Measurements from ENCODE around the gene AFF2.

AFF2 gene

GRCh38 chrX:148536961-148537360 lies 36.5 kb downstream of the AFF2 start:
- no peaks in the 10 kb centered on the region for H3K4me1 ChIP-seq (ENCODE audit: insufficient read depth, insufficient read length)

DNA sequence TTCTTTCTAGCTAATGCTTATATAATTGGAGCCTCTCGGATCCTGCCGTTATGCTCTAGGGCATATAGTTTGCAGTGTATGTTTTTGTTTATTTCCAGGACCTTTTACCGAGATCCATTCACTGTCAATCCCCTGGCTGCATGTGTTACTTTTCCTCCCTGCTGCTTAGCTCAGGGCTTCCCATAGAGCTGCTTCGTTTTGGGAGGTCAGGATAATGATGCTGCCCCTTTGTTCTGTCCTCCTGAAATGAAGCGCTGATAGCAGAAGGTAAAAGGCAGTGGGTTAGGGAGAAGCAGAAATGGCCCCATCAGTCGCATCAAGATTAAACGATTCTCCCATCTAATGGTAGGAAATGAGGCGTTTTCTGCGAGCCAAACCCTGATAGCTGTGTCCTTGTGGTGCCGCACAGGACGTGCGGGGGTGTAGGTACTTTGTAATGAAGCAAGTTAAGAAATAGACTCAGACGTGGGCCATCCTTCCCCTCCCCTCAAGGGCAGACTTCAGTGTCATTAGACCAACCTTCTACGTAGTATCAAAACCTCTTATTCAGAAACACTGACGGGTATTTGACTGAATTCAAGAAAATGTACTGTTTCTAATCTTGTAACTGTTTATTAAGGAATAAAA lies 37.3 kb downstream of the AFF2 start:
- Histone ChIP-seq H3K4me3 (ENCODE audit: insufficient read length, low read depth) (no peak overlapping the region), H3K9me3 (ENCODE audit: insufficient read depth, low read length) (no peaks in the 10 kb centered on the region), H3K4me1 (ENCODE audit: insufficient read depth, insufficient read length) (no peaks in the 10 kb centered on the region), H3K36me3 (ENCODE audit: insufficient read depth, insufficient read length, low read length) (no peaks in the 10 kb centered on the region), H3K9ac (ENCODE audit: insufficient read length, low read depth) (no peak overlapping the region), H3K27me3 (ENCODE audit: insufficient read depth, insufficient read length) (no peaks in the 10 kb centered on the region)
- no peak for TF ChIP-seq ZNF274 (IDR thresholded peaks at IDR 0.05; ENCODE audit: low read depth, low read length)
- no peak for TF ChIP-seq SUZ12 (IDR thresholded peaks at IDR 0.05; ENCODE audit: extremely low read depth, insufficient read depth, insufficient read length)
- no peak for TF ChIP-seq YY1 (IDR thresholded peaks at IDR 0.05; ENCODE audit: insufficient read depth, insufficient read length)
- DNase-seq (ENCODE audit: low read depth, low spot score) = no peak

More at GRCh38 chrX:148536961-148537360, 36.5 kb downstream of the AFF2 start:
- TF ChIP-seq ZNF274 (IDR thresholded peaks at IDR 0.05; ENCODE audit: low read depth, low read length) (no peak), YY1 (IDR thresholded peaks at IDR 0.05; ENCODE audit: insufficient read depth, insufficient read length) (no peak)
- Histone ChIP-seq H3K36me3 (ENCODE audit: insufficient read depth, insufficient read length, low read length) (no peaks in the 10 kb centered on the region), H3K9me3 (ENCODE audit: insufficient read depth, low read length) (no peaks in the 10 kb centered on the region), H3K27me3 (ENCODE audit: insufficient read depth, insufficient read length) (no peaks in the 10 kb centered on the region), H3K9ac (ENCODE audit: insufficient read length, low read depth) (no peak overlapping the region), H3K4me3 (ENCODE audit: insufficient read length, low read depth) (no peak overlapping the region)
- DNase-seq (ENCODE audit: low read depth, low spot score) = no peak

DNA sequence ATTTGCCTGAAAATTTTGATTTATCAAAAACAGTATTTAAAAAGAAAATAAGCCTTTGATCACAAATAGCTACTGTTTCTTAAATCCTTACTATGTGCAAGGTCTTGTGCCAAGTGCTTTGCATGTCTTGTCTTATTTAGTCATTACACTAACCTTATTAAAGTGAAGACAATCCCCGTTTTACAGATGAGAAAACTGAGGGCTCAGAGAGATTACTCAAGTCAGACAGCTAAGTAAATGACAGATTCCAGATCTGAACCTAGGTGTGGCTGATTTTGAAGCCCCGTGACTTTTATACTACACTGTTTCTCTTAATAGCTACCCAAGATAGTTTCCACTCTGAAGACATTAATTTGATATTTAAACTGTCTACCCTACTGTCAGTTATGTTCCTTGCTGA lies 38.2 kb downstream of the AFF2 start:
- no peaks in the 10 kb centered on the region for H3K9me3 ChIP-seq (ENCODE audit: insufficient read depth, low read length)
- TF ChIP-seq ZNF274 (IDR thresholded peaks at IDR 0.05; ENCODE audit: low read depth, low read length) (no peak), YY1 (IDR thresholded peaks at IDR 0.05; ENCODE audit: insufficient read depth, insufficient read length) (no peak), SUZ12 (IDR thresholded peaks at IDR 0.05; ENCODE audit: extremely low read depth, insufficient read depth, insufficient read length) (no peak)
- H3K4me1 ChIP-seq (ENCODE audit: insufficient read depth, insufficient read length) = no peaks in the 10 kb centered on the region
- no peak overlapping the region for H3K9ac ChIP-seq (ENCODE audit: insufficient read length, low read depth)
- H3K27me3 ChIP-seq (ENCODE audit: insufficient read depth, insufficient read length) = no peaks in the 10 kb centered on the region
- no peak for DNase-seq (ENCODE audit: low read depth, low spot score)
- H3K4me3 ChIP-seq (ENCODE audit: insufficient read length, low read depth) = no peak overlapping the region
- no peaks in the 10 kb centered on the region for H3K36me3 ChIP-seq (ENCODE audit: insufficient read depth, insufficient read length, low read length)

- Histone ChIP-seq H3K36me3 (ENCODE audit: insufficient read depth, insufficient read length, low read length) (no peaks in the 10 kb centered on the region), H3K9me3 (ENCODE audit: insufficient read depth, low read length) (no peaks in the 10 kb centered on the region), H3K4me3 (ENCODE audit: insufficient read length, low read depth) (no peak overlapping the region), H3K27me3 (ENCODE audit: insufficient read depth, insufficient read length) (no peaks in the 10 kb centered on the region), H3K4me1 (ENCODE audit: insufficient read depth, insufficient read length) (no peaks in the 10 kb centered on the region), H3K9ac (ENCODE audit: insufficient read length, low read depth) (no peak overlapping the region)
- DNase-seq (ENCODE audit: low read depth, low spot score) = no peak
- TF ChIP-seq YY1 (IDR thresholded peaks at IDR 0.05; ENCODE audit: insufficient read depth, insufficient read length) (no peak), ZNF274 (IDR thresholded peaks at IDR 0.05; ENCODE audit: low read depth, low read length) (no peak), SUZ12 (IDR thresholded peaks at IDR 0.05; ENCODE audit: extremely low read depth, insufficient read depth, insufficient read length) (no peak)
These were observed 39.7 kb downstream of the AFF2 start for GRCh38 chrX:148540114-148540513.

- no peak for DNase-seq (ENCODE audit: low read depth, low spot score)
- no peak for TF ChIP-seq SUZ12 (IDR thresholded peaks at IDR 0.05; ENCODE audit: extremely low read depth, insufficient read depth, insufficient read length)
- no peak for TF ChIP-seq ZNF274 (IDR thresholded peaks at IDR 0.05; ENCODE audit: low read depth, low read length)
- TF ChIP-seq YY1 (IDR thresholded peaks at IDR 0.05; ENCODE audit: insufficient read depth, insufficient read length) = no peak
- Histone ChIP-seq H3K36me3 (ENCODE audit: insufficient read depth, insufficient read length, low read length) (no peaks in the 10 kb centered on the region), H3K9me3 (ENCODE audit: insufficient read depth, low read length) (no peaks in the 10 kb centered on the region), H3K4me1 (ENCODE audit: insufficient read depth, insufficient read length) (no peaks in the 10 kb centered on the region), H3K9ac (ENCODE audit: insufficient read length, low read depth) (no peak overlapping the region), H3K4me3 (ENCODE audit: insufficient read length, low read depth) (no peak overlapping the region), H3K27me3 (ENCODE audit: insufficient read depth, insufficient read length) (no peaks in the 10 kb centered on the region)
These were observed 40.5 kb downstream of the AFF2 start for GRCh38 chrX:148540671-148541583.

GRCh38 chrX:148541584-148541940 lies 41.1 kb downstream of the AFF2 start:
- Histone ChIP-seq H3K4me3 (ENCODE audit: insufficient read length, low read depth) (no peak overlapping the region), H3K9me3 (ENCODE audit: insufficient read depth, low read length) (no peaks in the 10 kb centered on the region)
- no peak for TF ChIP-seq SUZ12 (IDR thresholded peaks at IDR 0.05; ENCODE audit: extremely low read depth, insufficient read depth, insufficient read length)
- no peak for TF ChIP-seq YY1 (IDR thresholded peaks at IDR 0.05; ENCODE audit: insufficient read depth, insufficient read length)
- no peak for TF ChIP-seq ZNF274 (IDR thresholded peaks at IDR 0.05; ENCODE audit: low read depth, low read length)

DNA sequence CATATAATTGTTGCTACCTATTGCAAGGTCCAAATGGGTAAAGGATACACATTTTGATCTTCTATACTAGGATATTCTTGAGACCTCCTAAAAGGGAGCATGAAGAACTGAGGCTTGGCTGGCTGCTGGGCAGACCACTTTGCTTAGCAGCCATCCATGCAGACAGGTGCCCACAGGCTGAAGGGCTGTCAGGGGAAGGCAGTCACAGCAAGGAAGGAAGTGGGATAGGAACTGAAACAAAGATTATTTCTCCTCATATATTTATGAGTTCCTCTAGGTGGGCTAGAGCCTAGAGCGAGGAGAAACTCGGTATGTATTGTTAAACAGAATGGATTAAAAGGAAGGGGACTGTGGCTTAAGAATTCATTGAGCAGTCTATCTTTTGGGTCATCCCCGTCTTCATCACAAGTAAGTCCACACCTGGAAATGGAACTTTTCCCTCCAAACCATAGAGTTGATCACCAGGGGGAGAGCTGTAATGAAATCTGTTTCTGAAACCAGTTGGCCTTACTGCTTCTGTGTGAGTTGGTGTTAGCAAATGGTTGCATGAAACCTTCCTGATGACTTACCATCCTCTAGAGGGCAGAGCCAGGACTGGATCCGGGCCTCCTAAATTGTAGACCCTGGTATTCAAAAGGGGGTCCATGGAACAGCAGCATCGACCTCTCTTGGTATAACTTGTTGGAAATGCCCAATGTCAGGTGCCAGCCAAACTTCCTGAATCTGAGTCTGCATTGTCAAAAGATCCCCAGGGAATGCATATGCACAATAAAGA lies 42.3 kb downstream of the AFF2 start:
- TF ChIP-seq SUZ12 (IDR thresholded peaks at IDR 0.05; ENCODE audit: extremely low read depth, insufficient read depth, insufficient read length) = no peak
- TF ChIP-seq YY1 (IDR thresholded peaks at IDR 0.05; ENCODE audit: insufficient read depth, insufficient read length) = no peak
- TF ChIP-seq ZNF274 (IDR thresholded peaks at IDR 0.05; ENCODE audit: low read depth, low read length) = no peak
- H3K27me3 ChIP-seq (ENCODE audit: insufficient read depth, insufficient read length) = no peaks in the 10 kb centered on the region
- no peaks in the 10 kb centered on the region for H3K36me3 ChIP-seq (ENCODE audit: insufficient read depth, insufficient read length, low read length)
- H3K9me3 ChIP-seq (ENCODE audit: insufficient read depth, low read length) = no peaks in the 10 kb centered on the region
- H3K4me3 ChIP-seq (ENCODE audit: insufficient read length, low read depth) = no peak overlapping the region
- no peak overlapping the region for H3K9ac ChIP-seq (ENCODE audit: insufficient read length, low read depth)
- no peak for DNase-seq (ENCODE audit: low read depth, low spot score)
- no peaks in the 10 kb centered on the region for H3K4me1 ChIP-seq (ENCODE audit: insufficient read depth, insufficient read length)

More at GRCh38 chrX:148541584-148541940, 41.1 kb downstream of the AFF2 start:
- Histone ChIP-seq H3K4me1 (ENCODE audit: insufficient read depth, insufficient read length) (no peaks in the 10 kb centered on the region), H3K36me3 (ENCODE audit: insufficient read depth, insufficient read length, low read length) (no peaks in the 10 kb centered on the region), H3K27me3 (ENCODE audit: insufficient read depth, insufficient read length) (no peaks in the 10 kb centered on the region), H3K9ac (ENCODE audit: insufficient read length, low read depth) (no peak overlapping the region)
- no peak for DNase-seq (ENCODE audit: low read depth, low spot score)

Data from NT2/D1 (cell line).